GM18498 (cell line): ENCODE measurements around the gene SESTD1.
"Not testable (repeated sequence)": the region's sequence is repeated elsewhere in the genome, so short reads cannot be mapped to it uniquely, and the experiment has no call there.

ENCODE experiments used
- ATAC-seq: cut with Tn5 transposase; IDR thresholded peaks from one replicate; pipeline ENCODE4 v1.9.1; 2021; ENCODE audit warnings: mild to moderate bottlenecking, moderate library complexity; ENCODE audit not compliant: unreplicated experiment

Gene SESTD1

GRCh38 chr2:179266271-179266670 lies 1.6 kb upstream of the SESTD1 start:
- ATAC-seq, result no peak

GRCh38 chr2:179265082-179265510 lies 464 bp upstream of the SESTD1 start:
- ATAC-seq, result no peak

- peak; percentile 48 for ATAC-seq
These were observed 925 bp downstream of the SESTD1 start for GRCh38 chr2:179263446-179264367.

DNA sequence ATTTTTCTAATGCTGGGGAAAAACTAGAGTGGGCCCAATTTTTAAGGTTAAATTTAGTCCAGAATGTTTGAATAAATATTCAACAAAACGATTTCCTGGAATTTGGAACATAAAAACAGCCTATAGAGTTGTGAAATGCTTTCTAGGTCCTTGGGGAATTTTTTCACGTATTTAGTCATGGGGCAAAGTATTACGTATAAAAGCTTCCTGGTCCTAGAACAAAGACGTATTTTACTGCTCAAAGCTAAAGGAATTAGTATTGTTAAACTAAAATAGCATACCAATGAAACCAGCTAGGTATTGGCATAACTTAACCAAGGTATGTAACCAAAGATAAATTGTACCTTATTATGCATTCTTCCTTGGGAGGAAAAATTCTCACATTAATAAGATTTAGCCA lies 1.6 kb downstream of the SESTD1 start:
- ATAC-seq, result no peak

DNA sequence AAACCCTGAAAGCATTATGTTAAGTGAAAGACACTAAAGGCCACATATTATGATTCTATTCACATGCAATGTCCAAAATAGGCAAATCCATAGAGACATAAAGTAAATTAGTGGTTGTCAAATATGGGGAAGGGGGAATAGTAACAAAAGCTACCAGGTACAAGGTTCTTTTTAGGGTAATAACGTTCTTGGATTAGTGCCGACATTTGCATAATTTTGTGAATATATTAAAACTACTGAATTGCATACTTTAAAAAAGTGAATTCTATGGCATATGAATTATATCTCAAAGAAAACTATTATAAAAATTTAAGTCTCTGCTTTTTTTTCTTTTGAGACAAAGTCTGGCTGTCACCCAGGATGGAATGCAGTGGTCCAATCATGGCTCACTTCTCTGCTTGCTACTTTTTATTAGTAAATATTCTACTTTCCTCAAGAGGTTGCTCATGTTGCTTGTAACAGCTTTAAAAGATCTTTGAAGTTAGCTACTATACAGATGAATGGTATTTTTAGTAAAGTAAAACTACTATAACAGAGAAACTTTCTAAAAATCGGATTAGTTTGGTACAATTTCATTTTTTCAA lies 2.5 kb downstream of the SESTD1 start:
- ATAC-seq, result no peak

GRCh38 chr2:179261151-179261825 lies 3.3 kb downstream of the SESTD1 start:
- ATAC-seq, result no peak

- ATAC-seq, result no peak
These were observed 4.4 kb downstream of the SESTD1 start for GRCh38 chr2:179260224-179260623.

- ATAC-seq, result peak; percentile 19
These were observed 9.5 kb downstream of the SESTD1 start for GRCh38 chr2:179255129-179255528.

GRCh38 chr2:179253226-179253625 lies 11.4 kb downstream of the SESTD1 start:
- ATAC-seq, result peak; percentile 64

DNA sequence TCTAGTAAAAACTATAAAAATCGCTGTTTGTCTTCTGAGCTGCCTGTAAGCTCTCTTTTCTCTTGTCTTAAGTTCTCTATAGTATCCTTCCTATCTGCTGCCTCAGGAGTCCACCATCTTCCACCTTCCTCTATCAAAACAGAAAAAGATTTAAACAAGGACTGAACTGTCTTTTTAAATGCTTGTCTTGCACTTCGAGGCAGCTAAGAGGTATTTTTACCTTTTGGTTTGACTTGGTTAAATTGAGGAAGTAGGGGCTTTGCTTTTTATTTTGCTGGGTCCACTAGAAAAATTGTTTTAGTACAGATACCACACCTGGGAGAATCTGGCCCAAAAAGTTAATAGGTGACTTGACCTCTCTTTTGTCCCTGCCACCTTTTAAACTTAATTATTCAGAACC lies 12.2 kb downstream of the SESTD1 start:
- ATAC-seq, result no peak

DNA sequence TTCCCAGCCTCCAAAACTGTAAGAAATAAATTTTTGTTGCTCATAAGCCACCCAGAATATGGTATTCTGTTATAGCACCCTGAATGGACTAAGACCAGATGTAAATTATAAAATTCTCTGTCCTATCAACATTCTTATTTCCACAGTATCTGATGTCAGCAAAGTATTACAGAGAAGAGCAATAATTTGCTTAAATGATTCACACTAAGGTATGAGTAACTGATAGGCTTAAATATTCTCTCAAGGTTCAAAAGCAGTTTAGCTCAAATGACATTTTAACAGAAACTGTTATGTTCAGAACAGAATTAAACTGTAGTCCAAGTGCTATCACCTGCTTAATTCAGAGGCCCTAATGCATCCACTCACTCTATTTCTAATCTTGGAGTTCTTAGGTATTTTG lies 12.8 kb downstream of the SESTD1 start:
- ATAC-seq, result no peak

DNA sequence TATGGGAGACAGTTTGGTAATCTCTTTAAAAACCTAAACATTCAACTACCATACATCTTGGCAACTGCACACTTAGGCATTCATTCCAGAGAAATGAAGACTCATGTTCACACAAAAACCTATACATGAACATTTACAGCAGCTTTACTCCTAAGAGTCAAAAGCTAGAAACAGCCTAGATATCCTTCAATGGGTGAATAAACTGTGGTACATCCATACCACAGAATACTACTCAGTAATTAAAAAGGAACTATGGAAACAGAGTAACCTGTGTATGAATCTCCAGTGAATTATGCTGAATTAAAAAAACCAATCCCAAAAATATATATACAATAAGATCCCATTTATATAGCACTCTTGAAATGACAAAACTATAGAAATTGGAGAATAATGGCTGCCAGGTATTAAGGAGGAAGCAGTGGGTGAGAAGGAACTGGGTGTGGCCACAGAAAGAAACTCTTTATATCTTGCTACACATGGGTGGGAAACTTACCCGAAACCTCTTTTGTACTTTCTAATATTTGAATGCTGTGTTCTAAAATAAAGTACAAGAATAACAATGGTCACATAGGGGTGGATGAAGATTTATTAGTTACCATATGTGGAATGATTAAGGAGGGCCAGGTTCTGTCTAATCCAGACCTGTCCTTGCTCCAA lies 13.7 kb downstream of the SESTD1 start:
- peak; percentile 47 for ATAC-seq

DNA sequence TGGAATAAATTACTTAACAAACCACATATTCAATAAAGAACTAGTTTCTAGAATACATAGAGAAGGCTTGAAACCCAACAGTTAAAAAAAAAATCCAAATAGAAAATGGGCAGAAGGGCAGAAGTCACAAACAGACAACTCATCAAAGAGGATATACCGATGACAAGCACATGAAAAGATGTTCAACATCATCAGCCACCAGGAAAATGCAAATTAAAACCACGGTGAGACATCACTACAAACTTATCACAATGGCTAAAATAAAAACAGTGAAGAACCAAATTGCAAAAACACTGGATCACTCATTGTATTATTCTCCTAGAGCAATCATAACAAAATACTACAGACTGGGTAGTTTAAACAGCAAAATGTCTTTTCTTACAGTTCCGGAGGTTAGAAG lies 14.5 kb downstream of the SESTD1 start:
- no peak for ATAC-seq

DNA sequence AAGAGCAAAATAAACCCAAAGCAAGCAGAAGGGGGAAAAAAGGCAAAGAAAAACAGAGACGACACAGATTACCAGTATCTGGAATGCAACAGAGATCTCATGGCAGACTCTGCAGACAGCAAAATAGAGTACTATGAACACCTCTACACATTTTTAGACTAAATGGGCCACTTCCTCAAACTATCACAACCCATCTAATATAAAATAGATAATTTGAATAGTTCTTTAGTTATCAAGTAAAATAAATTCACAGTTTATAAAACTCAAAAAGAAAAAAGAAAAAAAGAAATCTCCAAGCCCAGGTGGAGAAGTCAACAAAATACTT lies 16.6 kb downstream of the SESTD1 start:
- ATAC-seq, result peak; percentile 34

GRCh38 chr2:179247318-179248023 lies 17.2 kb downstream of the SESTD1 start:
- peak; percentile 41 for ATAC-seq

DNA sequence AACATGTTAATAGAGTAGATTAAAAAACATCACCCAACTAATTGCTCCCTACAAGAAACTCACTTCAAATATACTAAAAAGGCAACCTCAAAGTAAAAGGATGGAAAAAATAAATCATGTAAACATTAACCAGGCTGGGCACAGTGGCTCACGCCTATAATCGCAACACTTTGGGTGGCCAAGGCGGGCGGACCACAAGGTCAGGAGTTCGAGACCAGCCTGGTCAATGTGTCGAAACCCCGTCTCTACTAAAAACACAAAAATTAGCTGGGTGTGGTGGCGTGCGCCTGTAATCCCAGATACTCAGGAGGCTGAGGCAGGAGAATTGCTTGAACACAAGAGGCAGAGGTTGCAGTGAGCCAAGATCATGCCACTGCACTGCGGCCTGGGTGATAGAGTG lies 18.8 kb downstream of the SESTD1 start:
- not testable (repeated sequence) for ATAC-seq

DNA sequence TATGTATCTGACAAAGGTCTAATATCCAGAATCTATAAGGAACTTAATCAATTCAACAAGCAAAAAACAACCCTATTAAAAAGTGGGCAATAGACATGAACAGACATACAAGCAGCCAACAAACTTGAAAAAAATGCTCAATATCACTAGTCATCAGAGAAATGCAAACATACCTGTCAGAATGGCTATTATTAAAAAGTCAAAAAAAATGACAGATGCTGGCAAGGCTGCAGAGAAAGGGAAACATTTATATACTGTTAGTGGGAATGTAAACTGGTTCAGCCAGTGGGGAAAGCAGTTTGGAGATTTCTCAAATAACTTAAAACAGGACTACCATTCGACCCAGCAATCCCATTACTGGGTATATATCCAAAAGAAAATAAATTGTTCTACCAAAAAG lies 21.6 kb downstream of the SESTD1 start:
- no peak for ATAC-seq

DNA sequence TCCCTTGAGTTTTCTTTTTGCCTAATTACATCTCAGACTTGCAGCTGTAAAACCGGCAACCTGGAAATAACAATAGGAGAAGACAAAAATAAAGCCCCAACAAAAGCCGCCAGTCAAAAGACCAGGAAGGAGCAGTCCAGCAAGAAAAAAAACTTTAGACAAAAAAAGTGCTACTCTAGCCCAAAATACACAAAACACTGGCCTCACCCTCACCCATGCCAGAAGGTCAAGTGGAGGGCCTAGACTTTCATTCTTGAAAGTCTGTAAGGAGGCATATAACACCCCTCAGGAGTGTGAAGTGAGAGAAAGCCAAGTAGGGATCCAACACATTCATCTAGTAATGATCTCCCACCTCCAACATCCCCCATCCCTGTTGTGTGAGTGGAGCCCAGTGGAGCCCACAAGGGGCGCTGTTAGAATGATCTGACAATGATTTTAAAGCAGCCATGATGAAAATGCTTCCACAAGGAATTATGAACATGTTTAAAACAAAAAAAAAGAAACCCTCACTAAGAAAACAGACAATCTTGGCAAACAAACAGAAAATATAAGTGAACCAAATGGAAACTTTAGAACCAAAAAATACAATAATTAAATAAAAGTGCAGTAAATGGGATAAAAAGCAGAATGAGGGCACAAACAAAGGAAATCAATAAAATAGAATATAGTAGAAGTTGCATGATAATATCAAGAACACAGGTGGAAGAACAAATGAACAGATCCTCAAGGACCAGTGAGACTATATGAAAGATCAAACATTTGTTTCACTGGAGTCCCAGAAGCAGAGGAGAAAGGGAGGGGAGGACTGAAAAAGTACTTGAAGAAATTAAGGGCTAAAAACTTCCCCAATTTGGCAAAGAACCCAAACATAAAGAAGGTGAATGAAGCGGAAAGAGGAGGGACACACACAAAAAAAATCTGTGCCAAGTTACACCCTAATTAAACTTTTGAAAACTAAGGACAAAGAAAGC lies 23.9 kb downstream of the SESTD1 start:
- no peak for ATAC-seq

DNA sequence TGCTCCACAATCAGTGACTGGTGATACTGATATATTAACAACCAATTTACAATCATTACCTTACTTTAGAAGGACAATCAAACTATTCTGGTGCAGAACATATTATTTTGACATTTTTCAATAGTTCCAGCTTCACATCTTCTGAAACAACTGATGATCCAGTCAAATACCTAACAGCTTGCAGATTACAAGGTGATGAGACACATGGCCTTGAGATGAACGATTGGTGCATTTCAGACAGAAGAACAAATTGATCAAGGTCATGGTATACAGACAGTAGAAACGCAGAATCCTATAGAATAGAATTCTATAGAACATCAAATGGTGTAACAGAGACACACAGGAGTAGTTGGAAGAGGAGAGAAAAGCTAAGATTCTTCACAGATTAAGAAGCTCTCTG lies 24.8 kb downstream of the SESTD1 start:
- no peak for ATAC-seq

- peak; percentile 61 for ATAC-seq
These were observed 25.4 kb downstream of the SESTD1 start for GRCh38 chr2:179239195-179239594.
